Activated CD8-positive, alpha-beta memory T cell treated with anti-CD3 and anti-CD28 coated beads, Interleukin-2, amount 50 U/mL, for 1 hour (primary cell): ENCODE results near the gene FNBP1.
"Not testable (repeated sequence)": the region's sequence is repeated elsewhere in the genome, so short reads cannot be mapped to it uniquely, and the experiment has no call there.

Experiments used
- DNase-seq: peaks from one replicate; pipeline ENCODE4 v3.0.0-alpha.2; 2020; ENCODE audit errors: extremely low read depth

Gene FNBP1

GRCh38 chr9:129918296-129918950, 124.6 kb downstream of the FNBP1 start:
- no peak for DNase-seq

GRCh38 chr9:129916707-129917106, 126.3 kb downstream of the FNBP1 start:
- DNase-seq = no peak

DNA sequence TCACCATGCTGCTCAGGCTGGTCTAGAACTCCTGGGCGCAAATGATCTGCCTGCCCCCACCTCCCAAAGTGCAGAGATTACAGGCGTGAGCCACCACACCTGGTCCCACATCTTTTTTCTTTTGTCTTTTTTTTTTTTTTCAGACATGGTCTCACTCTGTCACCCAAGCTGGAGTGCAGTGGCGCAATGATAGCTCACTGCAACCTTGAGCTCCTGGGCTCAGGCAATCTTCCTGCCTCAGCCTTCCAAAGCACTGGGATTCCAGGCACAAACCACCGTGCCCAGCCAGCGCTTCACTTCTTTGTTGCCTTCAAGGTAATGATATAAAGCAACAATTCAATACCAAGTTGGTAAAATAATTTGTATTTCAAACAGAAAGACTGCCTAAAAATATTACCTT, 128.9 kb downstream of the FNBP1 start:
- no peak for DNase-seq

GRCh38 chr9:129910628-129911567, 132.1 kb downstream of the FNBP1 start:
- no peak for DNase-seq

DNA sequence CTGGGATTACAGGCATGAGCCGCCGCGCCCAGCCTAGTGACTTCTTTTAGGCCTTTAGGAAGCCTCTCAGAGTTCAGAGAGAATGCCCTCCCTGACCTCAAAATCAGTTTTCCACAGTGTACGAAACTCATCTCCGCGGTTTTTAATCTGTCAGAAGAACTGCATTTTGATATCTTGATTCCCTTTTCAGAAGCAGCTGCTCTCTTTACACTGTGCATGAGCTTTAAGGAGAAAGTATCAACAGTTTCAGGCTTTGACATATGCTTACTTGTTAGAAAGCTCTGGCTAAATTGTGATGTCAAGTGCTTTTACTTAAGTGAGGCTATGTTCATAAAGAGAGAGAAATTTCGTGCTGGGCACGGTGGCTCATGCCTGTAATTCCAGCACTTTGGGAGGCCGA, 133.1 kb downstream of the FNBP1 start:
- DNase-seq = no peak

- DNase-seq = no peak
These were observed 134.1 kb downstream of the FNBP1 start for GRCh38 chr9:129908906-129909305.

GRCh38 chr9:129907201-129907600, 135.8 kb downstream of the FNBP1 start:
- no peak for DNase-seq

GRCh38 chr9:129906298-129906697, 136.7 kb downstream of the FNBP1 start:
- no peak for DNase-seq

- DNase-seq = no peak
These were observed 138.3 kb downstream of the FNBP1 start for GRCh38 chr9:129904734-129905133.

DNA sequence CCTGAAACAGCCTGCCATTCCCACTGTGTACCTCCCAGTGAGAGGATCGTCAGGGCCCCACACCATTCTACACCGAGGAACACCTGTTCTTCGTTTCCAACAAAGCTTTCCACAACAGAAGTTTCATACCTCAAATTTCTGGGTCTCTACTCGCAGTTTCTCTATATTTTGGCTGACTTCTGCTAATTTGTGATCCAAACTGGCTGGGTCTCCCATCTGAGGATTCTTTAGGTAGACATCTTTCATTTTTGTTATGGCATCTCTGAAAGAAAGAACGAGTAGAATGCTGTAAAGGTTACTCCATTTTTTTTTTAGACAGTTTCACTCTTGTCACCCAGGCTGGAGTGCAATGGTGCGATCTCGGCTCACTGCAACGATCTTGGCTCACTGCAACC, 140.3 kb downstream of the FNBP1 start:
- DNase-seq = no peak

DNA sequence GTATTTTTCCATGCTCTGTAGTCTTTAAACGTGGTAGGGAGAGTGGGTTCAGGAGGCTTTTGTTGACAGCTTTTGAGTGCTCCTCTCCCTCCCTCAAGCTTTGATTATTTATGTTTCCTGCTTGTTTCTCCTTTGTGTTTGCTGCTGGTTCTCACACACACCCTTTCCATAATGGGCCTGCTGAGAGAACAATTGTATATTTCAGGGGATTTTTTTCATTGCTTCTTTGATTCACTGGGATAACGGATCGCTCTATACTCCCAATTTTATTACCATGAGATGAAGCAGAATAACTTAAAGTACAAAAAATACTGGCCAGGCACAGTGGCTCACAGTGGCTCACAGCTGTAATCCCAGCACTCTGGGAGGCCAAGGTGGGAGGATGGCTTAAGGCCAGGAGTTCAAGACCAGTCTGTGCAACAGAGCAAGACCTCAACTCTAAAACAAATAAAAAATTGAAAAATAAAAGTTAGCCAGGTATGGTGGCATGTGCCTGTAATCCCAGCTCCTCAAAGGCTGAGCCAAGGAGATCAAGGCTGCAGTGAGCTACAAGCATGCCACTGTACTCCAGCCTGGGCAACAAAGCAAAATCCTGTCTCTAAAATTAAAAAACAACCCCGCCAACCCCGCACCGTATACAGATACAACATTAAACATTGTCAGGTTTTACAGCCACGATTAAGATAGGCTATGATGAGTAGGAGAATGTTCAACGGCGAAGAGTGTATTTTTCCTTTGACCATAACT, 140.8 kb downstream of the FNBP1 start:
- no peak for DNase-seq

GRCh38 chr9:129900263-129901027, 142.5 kb downstream of the FNBP1 start:
- no peak for DNase-seq

GRCh38 chr9:129899620-129900019, 143.4 kb downstream of the FNBP1 start:
- DNase-seq = no peak

DNA sequence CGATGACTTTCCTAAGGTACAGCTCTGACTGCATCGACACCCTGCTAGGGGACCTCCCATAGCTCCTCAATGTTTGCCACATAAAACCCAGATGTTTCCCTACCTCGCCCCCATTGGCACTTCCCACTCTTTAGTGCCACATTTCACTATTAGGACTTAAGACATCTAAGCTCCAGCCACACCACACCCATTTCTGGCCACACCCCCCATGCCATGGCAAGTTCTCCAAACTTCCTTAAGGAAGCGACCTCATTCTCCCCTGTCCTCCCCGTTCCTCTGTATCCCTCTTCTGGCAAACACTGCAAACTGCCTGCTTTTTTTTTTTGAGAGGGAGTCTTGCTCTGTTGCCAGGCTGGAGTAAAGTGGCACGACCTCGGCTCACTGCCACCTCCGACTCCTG, 144.8 kb downstream of the FNBP1 start:
- no peak for DNase-seq

GRCh38 chr9:129897263-129897662, 145.7 kb downstream of the FNBP1 start:
- DNase-seq = no peak

GRCh38 chr9:129895376-129896268, 147.4 kb downstream of the FNBP1 start:
- DNase-seq = no peak

DNA sequence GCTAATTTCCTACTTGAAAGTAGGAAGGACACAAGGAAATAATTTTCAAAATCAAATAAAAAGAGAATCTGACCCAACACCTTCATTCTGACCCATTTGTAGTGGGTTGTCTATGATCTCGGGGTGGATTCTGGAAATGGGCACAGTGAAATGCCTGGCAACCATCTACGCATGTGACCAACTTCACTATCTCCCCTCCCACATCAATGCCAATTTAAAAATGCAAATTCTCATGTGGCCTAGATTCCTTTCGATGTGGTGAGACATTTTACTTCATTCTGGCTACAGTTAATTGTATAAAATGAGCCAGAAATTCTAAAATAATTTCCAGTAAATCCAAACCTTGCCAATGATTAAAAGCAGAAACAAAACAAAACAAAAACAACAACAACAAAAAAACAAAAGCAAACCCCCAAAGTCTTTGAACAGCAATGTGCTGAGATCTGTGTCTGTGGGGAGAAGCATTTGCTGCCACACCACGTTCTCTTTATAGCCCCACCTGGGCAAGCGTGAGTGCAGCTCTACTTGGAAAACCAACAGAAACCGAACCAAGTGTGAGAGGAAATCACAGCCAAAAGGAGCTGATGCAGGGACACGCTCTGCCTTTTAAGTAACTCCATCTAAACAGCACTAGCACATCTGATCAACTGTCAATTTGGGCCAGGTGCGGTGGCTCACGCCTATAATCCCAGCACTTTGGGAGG, 148.7 kb downstream of the FNBP1 start:
- no peak for DNase-seq

- no peak for DNase-seq
These were observed 151.4 kb downstream of the FNBP1 start for GRCh38 chr9:129891569-129891968.

DNA sequence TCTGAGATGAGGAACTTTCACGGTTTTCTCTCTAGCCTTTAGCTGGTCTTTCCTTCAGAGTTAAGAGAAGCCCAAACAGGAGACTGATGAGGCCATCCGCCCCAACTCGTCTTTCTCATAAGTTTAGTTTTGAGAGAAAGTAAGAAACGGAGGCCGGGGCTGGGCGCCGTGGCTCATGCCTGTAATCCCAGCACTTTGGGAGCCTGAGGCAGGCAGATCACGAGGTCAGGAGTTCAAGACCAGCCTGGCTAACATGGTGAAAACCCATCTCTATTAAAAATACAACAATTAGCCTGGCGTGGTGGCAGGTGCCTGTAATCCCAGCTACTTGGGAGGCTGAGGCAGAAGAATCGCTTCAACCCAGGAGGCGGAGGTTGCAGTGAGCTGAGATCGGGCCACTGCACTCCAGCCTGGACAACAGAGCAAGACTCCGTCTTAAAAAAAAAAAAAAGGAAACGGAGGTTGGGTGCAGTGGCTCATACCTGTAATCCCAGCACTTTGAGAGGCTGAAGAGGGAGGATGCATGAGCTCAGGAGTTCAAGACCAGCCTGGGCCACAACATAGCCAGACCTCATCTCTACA, 152.2 kb downstream of the FNBP1 start:
- not testable (repeated sequence) for DNase-seq
